ENCODE results near the gene KCNK15.

KCNK15 gene

GRCh38 chr20:44733341-44734069, 12.2 kb upstream of the KCNK15 start:
- Histone ChIP-seq H3K79me2 (ENCODE audit: control insufficient read depth, insufficient read depth, low read length) (no peaks in the 10 kb centered on the region), H3K18ac (ENCODE audit: low read length) (no peak overlapping the region), H4K5ac (ENCODE audit: low read length) (no peak overlapping the region), H4K8ac (ENCODE audit: low read depth, low read length) (no peak overlapping the region), H2BK5ac (ENCODE audit: low read length) (peak overlapping the region; percentile 14), H3K4me3 (ENCODE audit: low read length) (no peak overlapping the region), H3K9ac (ENCODE audit: low read length) (peak overlapping the region; percentile 40), H3K27me3 (ENCODE audit: insufficient read depth, low read length, poor library complexity) (no peaks in the 10 kb centered on the region), H2BK15ac (replicated peaks; ENCODE audit: low read depth) (no peak overlapping the region), H3K4me1 (ENCODE audit: control insufficient read depth, low read depth, low read length) (peaks cover 3% of the 10 kb centered on the region), H3K4ac (ENCODE audit: low read depth, low read length) (no peak overlapping the region), H3K36me3 (ENCODE audit: control insufficient read depth, insufficient read depth, low read length) (no peaks in the 10 kb centered on the region), H2BK120ac (ENCODE audit: low read depth, low read length) (no peak overlapping the region), H2AK5ac (ENCODE audit: low read length) (peak overlapping the region; percentile 22), H3K23ac (ENCODE audit: low read length) (no peak overlapping the region), H3K27ac (ENCODE audit: low read depth, low read length) (no peak overlapping the region), H3K4me2 (ENCODE audit: low read length) (no peak overlapping the region), H3K79me1 (ENCODE audit: low read length) (no peaks in the 10 kb centered on the region), H3K56ac (ENCODE audit: low read length) (peak overlapping the region; percentile 62)
- no CpG with 5 or more reads among the region's 7 CpGs for WGBS (ENCODE audit: extremely low coverage, insufficient coverage, low lambda C conversion rate)
- peak; percentile 83 for DNase-seq

GRCh38 chr20:44734938-44735337, 10.7 kb upstream of the KCNK15 start:
- no peak overlapping the region for H3K18ac ChIP-seq (ENCODE audit: low read length)
- H3K79me1 ChIP-seq (ENCODE audit: low read length), result no peaks in the 10 kb centered on the region
- H3K27me3 ChIP-seq (ENCODE audit: insufficient read depth, low read length, poor library complexity), result no peaks in the 10 kb centered on the region
- no peak overlapping the region for H2BK120ac ChIP-seq (ENCODE audit: low read depth, low read length)
- no peak overlapping the region for H3K4me2 ChIP-seq (ENCODE audit: low read length)
- H3K36me3 ChIP-seq (ENCODE audit: control insufficient read depth, insufficient read depth, low read length), result no peaks in the 10 kb centered on the region
- H3K4me1 ChIP-seq (ENCODE audit: control insufficient read depth, low read depth, low read length), result no peaks in the 10 kb centered on the region
- H3K9ac ChIP-seq (ENCODE audit: low read length), result no peak overlapping the region
- no peak overlapping the region for H3K56ac ChIP-seq (ENCODE audit: low read length)
- H2AK5ac ChIP-seq (ENCODE audit: low read length), result no peak overlapping the region
- no peak overlapping the region for H4K5ac ChIP-seq (ENCODE audit: low read length)
- no peak overlapping the region for H3K4me3 ChIP-seq (ENCODE audit: low read length)
- WGBS (ENCODE audit: extremely low coverage, insufficient coverage, low lambda C conversion rate), result no CpG with 5 or more reads among the region's 3 CpGs
- H4K8ac ChIP-seq (ENCODE audit: low read depth, low read length), result no peak overlapping the region
- DNase-seq, result peak; percentile 88
- no peak overlapping the region for H3K4ac ChIP-seq (ENCODE audit: low read depth, low read length)
- no peak overlapping the region for H3K23ac ChIP-seq (ENCODE audit: low read length)
- no peaks in the 10 kb centered on the region for H3K79me2 ChIP-seq (ENCODE audit: control insufficient read depth, insufficient read depth, low read length)
- no peak overlapping the region for H2BK15ac ChIP-seq (replicated peaks; ENCODE audit: low read depth)
- H2BK5ac ChIP-seq (ENCODE audit: low read length), result no peak overlapping the region
- no peak overlapping the region for H3K27ac ChIP-seq (ENCODE audit: low read depth, low read length)

- H2BK120ac ChIP-seq (ENCODE audit: low read depth, low read length), result no peak overlapping the region
- DNase-seq, result no peak
- no peak overlapping the region for H3K9ac ChIP-seq (ENCODE audit: low read length)
- no CpG with 5 or more reads among the region's 4 CpGs for WGBS (ENCODE audit: extremely low coverage, insufficient coverage, low lambda C conversion rate)
- no peak overlapping the region for H3K56ac ChIP-seq (ENCODE audit: low read length)
- no peaks in the 10 kb centered on the region for H3K79me1 ChIP-seq (ENCODE audit: low read length)
- H3K4me1 ChIP-seq (ENCODE audit: control insufficient read depth, low read depth, low read length), result no peaks in the 10 kb centered on the region
- H3K79me2 ChIP-seq (ENCODE audit: control insufficient read depth, insufficient read depth, low read length), result no peaks in the 10 kb centered on the region
- H4K8ac ChIP-seq (ENCODE audit: low read depth, low read length), result no peak overlapping the region
- no peak overlapping the region for H3K23ac ChIP-seq (ENCODE audit: low read length)
- no peaks in the 10 kb centered on the region for H3K27me3 ChIP-seq (ENCODE audit: insufficient read depth, low read length, poor library complexity)
- H3K4ac ChIP-seq (ENCODE audit: low read depth, low read length), result no peak overlapping the region
- no peak overlapping the region for H3K4me3 ChIP-seq (ENCODE audit: low read length)
- H3K18ac ChIP-seq (ENCODE audit: low read length), result no peak overlapping the region
- no peak overlapping the region for H2AK5ac ChIP-seq (ENCODE audit: low read length)
- H3K36me3 ChIP-seq (ENCODE audit: control insufficient read depth, insufficient read depth, low read length), result no peaks in the 10 kb centered on the region
- H3K4me2 ChIP-seq (ENCODE audit: low read length), result no peak overlapping the region
- no peak overlapping the region for H4K5ac ChIP-seq (ENCODE audit: low read length)
- no peak overlapping the region for H2BK5ac ChIP-seq (ENCODE audit: low read length)
- no peak overlapping the region for H3K27ac ChIP-seq (ENCODE audit: low read depth, low read length)
- no peak overlapping the region for H2BK15ac ChIP-seq (replicated peaks; ENCODE audit: low read depth)
Measured at GRCh38 chr20:44735816-44736169, 9.9 kb upstream of the KCNK15 start.

- H3K27me3 ChIP-seq (ENCODE audit: insufficient read depth, low read length, poor library complexity), result no peaks in the 10 kb centered on the region
- H2BK5ac ChIP-seq (ENCODE audit: low read length), result no peak overlapping the region
- H4K8ac ChIP-seq (ENCODE audit: low read depth, low read length), result no peak overlapping the region
- H4K5ac ChIP-seq (ENCODE audit: low read length), result no peak overlapping the region
- H3K9ac ChIP-seq (ENCODE audit: low read length), result no peak overlapping the region
- H2BK120ac ChIP-seq (ENCODE audit: low read depth, low read length), result no peak overlapping the region
- H3K4me3 ChIP-seq (ENCODE audit: low read length), result no peak overlapping the region
- no peak overlapping the region for H3K56ac ChIP-seq (ENCODE audit: low read length)
- H3K18ac ChIP-seq (ENCODE audit: low read length), result no peak overlapping the region
- H2BK15ac ChIP-seq (replicated peaks; ENCODE audit: low read depth), result no peak overlapping the region
- no peaks in the 10 kb centered on the region for H3K36me3 ChIP-seq (ENCODE audit: control insufficient read depth, insufficient read depth, low read length)
- no peak overlapping the region for H3K23ac ChIP-seq (ENCODE audit: low read length)
- no peak overlapping the region for H2AK5ac ChIP-seq (ENCODE audit: low read length)
- DNase-seq, result peak; percentile 98
- H3K4ac ChIP-seq (ENCODE audit: low read depth, low read length), result no peak overlapping the region
- no peaks in the 10 kb centered on the region for H3K4me1 ChIP-seq (ENCODE audit: control insufficient read depth, low read depth, low read length)
- no peaks in the 10 kb centered on the region for H3K79me2 ChIP-seq (ENCODE audit: control insufficient read depth, insufficient read depth, low read length)
- H3K27ac ChIP-seq (ENCODE audit: low read depth, low read length), result no peak overlapping the region
- no peaks in the 10 kb centered on the region for H3K79me1 ChIP-seq (ENCODE audit: low read length)
- H3K4me2 ChIP-seq (ENCODE audit: low read length), result no peak overlapping the region
- no CpG with 5 or more reads among the region's 6 CpGs for WGBS (ENCODE audit: extremely low coverage, insufficient coverage, low lambda C conversion rate)
Measured at GRCh38 chr20:44736170-44737021, 9.3 kb upstream of the KCNK15 start.

- no peaks in the 10 kb centered on the region for H3K27me3 ChIP-seq (ENCODE audit: insufficient read depth, low read length, poor library complexity)
- no peaks in the 10 kb centered on the region for H3K36me3 ChIP-seq (ENCODE audit: control insufficient read depth, insufficient read depth, low read length)
- H2BK120ac ChIP-seq (ENCODE audit: low read depth, low read length), result no peak overlapping the region
- H2AK5ac ChIP-seq (ENCODE audit: low read length), result no peak overlapping the region
- WGBS (ENCODE audit: extremely low coverage, insufficient coverage, low lambda C conversion rate), result no CpG with 5 or more reads among the region's 4 CpGs
- H2BK5ac ChIP-seq (ENCODE audit: low read length), result no peak overlapping the region
- no peak overlapping the region for H3K56ac ChIP-seq (ENCODE audit: low read length)
- no peaks in the 10 kb centered on the region for H3K79me1 ChIP-seq (ENCODE audit: low read length)
- H3K9ac ChIP-seq (ENCODE audit: low read length), result no peak overlapping the region
- DNase-seq, result no peak
- H3K4me2 ChIP-seq (ENCODE audit: low read length), result no peak overlapping the region
- H2BK15ac ChIP-seq (replicated peaks; ENCODE audit: low read depth), result no peak overlapping the region
- no peak overlapping the region for H3K23ac ChIP-seq (ENCODE audit: low read length)
- H4K8ac ChIP-seq (ENCODE audit: low read depth, low read length), result no peak overlapping the region
- H4K5ac ChIP-seq (ENCODE audit: low read length), result no peak overlapping the region
- H3K4ac ChIP-seq (ENCODE audit: low read depth, low read length), result no peak overlapping the region
- H3K27ac ChIP-seq (ENCODE audit: low read depth, low read length), result no peak overlapping the region
- H3K4me3 ChIP-seq (ENCODE audit: low read length), result no peak overlapping the region
- no peak overlapping the region for H3K18ac ChIP-seq (ENCODE audit: low read length)
- H3K4me1 ChIP-seq (ENCODE audit: control insufficient read depth, low read depth, low read length), result no peaks in the 10 kb centered on the region
- no peaks in the 10 kb centered on the region for H3K79me2 ChIP-seq (ENCODE audit: control insufficient read depth, insufficient read depth, low read length)
Measured at GRCh38 chr20:44737116-44737515, 8.5 kb upstream of the KCNK15 start.

Measured in mesendoderm (in vitro differentiated cells).